ENCODE data around the gene CLRN2.

DNA sequence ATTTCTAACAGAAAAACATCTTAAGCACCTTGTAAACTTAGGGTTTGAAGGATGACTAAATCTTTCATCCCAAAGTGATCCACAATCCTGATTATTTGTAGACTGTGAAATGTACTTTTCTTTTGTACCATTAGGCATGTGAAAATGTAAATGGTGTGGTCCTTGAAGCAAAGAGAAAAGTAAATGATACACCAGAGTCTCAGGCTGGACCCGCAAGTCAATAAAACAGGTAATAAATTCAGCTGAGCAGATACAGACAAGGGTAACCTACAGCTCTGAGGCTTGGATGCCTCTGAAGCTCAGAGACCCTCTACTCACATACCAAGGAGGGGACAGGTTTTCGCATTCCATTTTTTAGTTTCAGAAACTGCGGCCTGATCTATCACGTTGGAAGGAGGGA is 59.2 kb downstream of the CLRN2 start:
- TF ChIP-seq, protein P1, sequence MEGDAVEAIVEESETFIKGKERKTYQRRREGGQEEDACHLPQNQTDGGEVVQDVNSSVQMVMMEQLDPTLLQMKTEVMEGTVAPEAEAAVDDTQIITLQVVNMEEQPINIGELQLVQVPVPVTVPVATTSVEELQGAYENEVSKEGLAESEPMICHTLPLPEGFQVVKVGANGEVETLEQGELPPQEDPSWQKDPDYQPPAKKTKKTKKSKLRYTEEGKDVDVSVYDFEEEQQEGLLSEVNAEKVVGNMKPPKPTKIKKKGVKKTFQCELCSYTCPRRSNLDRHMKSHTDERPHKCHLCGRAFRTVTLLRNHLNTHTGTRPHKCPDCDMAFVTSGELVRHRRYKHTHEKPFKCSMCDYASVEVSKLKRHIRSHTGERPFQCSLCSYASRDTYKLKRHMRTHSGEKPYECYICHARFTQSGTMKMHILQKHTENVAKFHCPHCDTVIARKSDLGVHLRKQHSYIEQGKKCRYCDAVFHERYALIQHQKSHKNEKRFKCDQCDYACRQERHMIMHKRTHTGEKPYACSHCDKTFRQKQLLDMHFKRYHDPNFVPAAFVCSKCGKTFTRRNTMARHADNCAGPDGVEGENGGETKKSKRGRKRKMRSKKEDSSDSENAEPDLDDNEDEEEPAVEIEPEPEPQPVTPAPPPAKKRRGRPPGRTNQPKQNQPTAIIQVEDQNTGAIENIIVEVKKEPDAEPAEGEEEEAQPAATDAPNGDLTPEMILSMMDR (IDR thresholded peaks at IDR 0.05), result no peak
- TF ChIP-seq POLR2AphosphoS5 (IDR thresholded peaks at IDR 0.05), result no peak
- TF ChIP-seq POLR2A (IDR thresholded peaks at IDR 0.05), result no peak
